GM23338 (cell line): Measurements from ENCODE around the gene FATE1. TPM values are rescaled to one million over a fixed set of nuclear protein-coding genes. Genes with fewer than 3 reads are reported as not detected.

Source experiments
- ATAC-seq: fragments of 200-7000 bp; cut with Tn5 transposase; 3 replicates; pipeline ENCODE4 v1.9.1; 2020
- DNase-seq: peaks from one replicate; pipeline ENCODE4 v3.0.0-alpha.2; 2015; ENCODE audit warnings: low spot score
- H2AFZ ChIP-seq: fragments of 200-600 bp; sonication (generic); 2 replicates; pipeline ENCODE4 v1.8.0; 2016; ENCODE audit warnings: antibody characterized with exemption, mild to moderate bottlenecking, moderate library complexity
- H3F3A ChIP-seq: fragments of 200-600 bp; sonication (generic); replicated peaks from 2 replicates; pipeline ENCODE4 v1.8.0; 2017; ENCODE audit warnings: antibody characterized with exemption, mixed run types, low read depth
- H3K27ac ChIP-seq: fragments of 200-600 bp; sonication (generic); 2 replicates; pipeline ENCODE4 v1.6.1; 2016; ENCODE audit warnings: low read depth
- H3K27me3 ChIP-seq: fragments of 200-600 bp; sonication (generic); 2 replicates; pipeline ENCODE4 v1.8.0; 2016; ENCODE audit warnings: mild to moderate bottlenecking, mixed run types, moderate library complexity; ENCODE audit not compliant: insufficient read depth
- H3K36me3 ChIP-seq: fragments of 200-600 bp; sonication (generic); 2 replicates; pipeline ENCODE4 v1.8.0; 2016; ENCODE audit warnings: mild to moderate bottlenecking; ENCODE audit not compliant: insufficient read depth
- H3K4me1 ChIP-seq: fragments of 200-600 bp; sonication (generic); 2 replicates; pipeline ENCODE4 v1.8.0; 2016; ENCODE audit warnings: mild to moderate bottlenecking, moderate library complexity; ENCODE audit not compliant: insufficient read depth
- H3K4me2 ChIP-seq: fragments of 200-600 bp; sonication (generic); 2 replicates; pipeline ENCODE4 v1.7.1; 2017; ENCODE audit warnings: mixed run types
- H3K4me3 ChIP-seq: fragments of 200-600 bp; sonication (generic); 2 replicates; pipeline ENCODE4 v1.6.1; 2016; ENCODE audit warnings: mixed run types
- H3K79me2 ChIP-seq: fragments of 200-600 bp; sonication (generic); replicated peaks from 2 replicates; pipeline ENCODE4 v1.8.0; 2017; ENCODE audit warnings: mild to moderate bottlenecking; ENCODE audit not compliant: insufficient read depth
- H3K9me2 ChIP-seq: fragments of 200-600 bp; sonication (generic); 2 replicates; pipeline ENCODE4 v1.8.0; 2017; ENCODE audit not compliant: insufficient read depth
- H4K20me1 ChIP-seq: fragments of 200-600 bp; sonication (generic); replicated peaks from 2 replicates; pipeline ENCODE4 v1.8.0; 2017; ENCODE audit warnings: mild to moderate bottlenecking; ENCODE audit not compliant: insufficient read depth
- H3K27ac Mint-ChIP-seq: 2 replicates; pipeline ENCODE4 v1.8.0; 2020; ENCODE audit warnings: inconsistent platforms, mild to moderate bottlenecking, moderate library complexity, mixed read lengths
- H3K27me3 Mint-ChIP-seq: 3 replicates; pipeline ENCODE4 v1.8.0; 2022; ENCODE audit warnings: low read depth, mild to moderate bottlenecking, moderate library complexity, mixed read lengths, inconsistent platforms; ENCODE audit not compliant: insufficient read depth, poor library complexity
- H3K36me3 Mint-ChIP-seq: 3 replicates; pipeline ENCODE4 v1.8.0; 2021; ENCODE audit warnings: low read depth, mild to moderate bottlenecking, inconsistent platforms, moderate library complexity, mixed read lengths
- H3K4me1 Mint-ChIP-seq: 3 replicates; pipeline ENCODE4 v1.8.0; 2020; ENCODE audit warnings: mild to moderate bottlenecking, inconsistent platforms, mixed read lengths
- H3K4me3 Mint-ChIP-seq: 3 replicates; pipeline ENCODE4 v1.8.0; 2021; ENCODE audit warnings: moderate library complexity, mild to moderate bottlenecking, inconsistent platforms, mixed read lengths
- H3K9me3 Mint-ChIP-seq: 3 replicates; pipeline ENCODE4 v1.8.0; 2020; ENCODE audit warnings: moderate library complexity, mild to moderate bottlenecking, inconsistent platforms, mixed read lengths
- ZNF331 ChIP-seq: fragments of 250-450 bp; sonication (Bioruptor Pico); IDR thresholded peaks from 2 replicates; pipeline ENCODE4 v1.5.0; 2020; ENCODE audit warnings: low read depth, mild to moderate bottlenecking, moderate library complexity
- polyA plus RNA-seq: library from polyadenylated mRNA; unstranded; fragments of >200 nt; fragmentation: Nextera tagmentation; extraction: Ambion mirVana; gene quantifications from 2 replicates; pipeline ENCODE4 v1.2.1, GENCODE V29; 2016
- total RNA-seq: library from RNA; depleted of rRNA; stranded (reverse); fragments of >200 nt; shearing (Covaris generic); gene quantifications from 2 replicates; pipeline ENCODE4 v1.2.3, GENCODE V29; 2014
- TF ChIP-seq, protein P1 (sequence below): IDR thresholded peaks from one replicate; pipeline ENCODE4 v1.6.1; 2018; ENCODE audit warnings: antibody characterized with exemption; ENCODE audit not compliant: unreplicated experiment
- TF ChIP-seq, protein P2 (sequence below): fragments of 250-450 bp; sonication (Bioruptor Pico); IDR thresholded peaks from 2 replicates; pipeline ENCODE4 v1.5.0; 2020; ENCODE audit warnings: mild to moderate bottlenecking, moderate library complexity

The FATE1 gene
- total and polyA plus RNA-seq, 2 experiments from 2014 or later: 0.31 TPM; not detected in 1

- Histone ChIP-seq H3K4me3 (no peak overlapping the region), H3F3A (no peaks in the 10 kb centered on the region), H4K20me1 (no peaks in the 10 kb centered on the region), H3K27ac (no peak overlapping the region), H3K36me3 (no peaks in the 10 kb centered on the region), H3K4me2 (no peak overlapping the region), H3K4me1 (peaks cover 5% of the 10 kb centered on the region; the same call in 1 of the 2 replicates), H3K79me2 (no peaks in the 10 kb centered on the region), H2AFZ (no peak overlapping the region), H3K9me2 (no peaks in the 10 kb centered on the region), H3K27me3 (no peaks in the 10 kb centered on the region)
- H3K36me3 Mint-ChIP-seq: no peaks in the 10 kb centered on the region
- DNase-seq: no peak
- H3K4me1 Mint-ChIP-seq: peaks cover 9% of the 10 kb centered on the region; the same call in 2 of the 3 replicates
- no peak overlapping the region for H3K4me3 Mint-ChIP-seq
- no peaks in the 10 kb centered on the region for H3K9me3 Mint-ChIP-seq
- peaks cover 7% of the 10 kb centered on the region for H3K27me3 Mint-ChIP-seq
- H3K27ac Mint-ChIP-seq: no peak overlapping the region
- TF ChIP-seq, protein P1, sequence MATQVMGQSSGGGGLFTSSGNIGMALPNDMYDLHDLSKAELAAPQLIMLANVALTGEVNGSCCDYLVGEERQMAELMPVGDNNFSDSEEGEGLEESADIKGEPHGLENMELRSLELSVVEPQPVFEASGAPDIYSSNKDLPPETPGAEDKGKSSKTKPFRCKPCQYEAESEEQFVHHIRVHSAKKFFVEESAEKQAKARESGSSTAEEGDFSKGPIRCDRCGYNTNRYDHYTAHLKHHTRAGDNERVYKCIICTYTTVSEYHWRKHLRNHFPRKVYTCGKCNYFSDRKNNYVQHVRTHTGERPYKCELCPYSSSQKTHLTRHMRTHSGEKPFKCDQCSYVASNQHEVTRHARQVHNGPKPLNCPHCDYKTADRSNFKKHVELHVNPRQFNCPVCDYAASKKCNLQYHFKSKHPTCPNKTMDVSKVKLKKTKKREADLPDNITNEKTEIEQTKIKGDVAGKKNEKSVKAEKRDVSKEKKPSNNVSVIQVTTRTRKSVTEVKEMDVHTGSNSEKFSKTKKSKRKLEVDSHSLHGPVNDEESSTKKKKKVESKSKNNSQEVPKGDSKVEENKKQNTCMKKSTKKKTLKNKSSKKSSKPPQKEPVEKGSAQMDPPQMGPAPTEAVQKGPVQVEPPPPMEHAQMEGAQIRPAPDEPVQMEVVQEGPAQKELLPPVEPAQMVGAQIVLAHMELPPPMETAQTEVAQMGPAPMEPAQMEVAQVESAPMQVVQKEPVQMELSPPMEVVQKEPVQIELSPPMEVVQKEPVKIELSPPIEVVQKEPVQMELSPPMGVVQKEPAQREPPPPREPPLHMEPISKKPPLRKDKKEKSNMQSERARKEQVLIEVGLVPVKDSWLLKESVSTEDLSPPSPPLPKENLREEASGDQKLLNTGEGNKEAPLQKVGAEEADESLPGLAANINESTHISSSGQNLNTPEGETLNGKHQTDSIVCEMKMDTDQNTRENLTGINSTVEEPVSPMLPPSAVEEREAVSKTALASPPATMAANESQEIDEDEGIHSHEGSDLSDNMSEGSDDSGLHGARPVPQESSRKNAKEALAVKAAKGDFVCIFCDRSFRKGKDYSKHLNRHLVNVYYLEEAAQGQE: no peak
- TF ChIP-seq, protein P2, sequence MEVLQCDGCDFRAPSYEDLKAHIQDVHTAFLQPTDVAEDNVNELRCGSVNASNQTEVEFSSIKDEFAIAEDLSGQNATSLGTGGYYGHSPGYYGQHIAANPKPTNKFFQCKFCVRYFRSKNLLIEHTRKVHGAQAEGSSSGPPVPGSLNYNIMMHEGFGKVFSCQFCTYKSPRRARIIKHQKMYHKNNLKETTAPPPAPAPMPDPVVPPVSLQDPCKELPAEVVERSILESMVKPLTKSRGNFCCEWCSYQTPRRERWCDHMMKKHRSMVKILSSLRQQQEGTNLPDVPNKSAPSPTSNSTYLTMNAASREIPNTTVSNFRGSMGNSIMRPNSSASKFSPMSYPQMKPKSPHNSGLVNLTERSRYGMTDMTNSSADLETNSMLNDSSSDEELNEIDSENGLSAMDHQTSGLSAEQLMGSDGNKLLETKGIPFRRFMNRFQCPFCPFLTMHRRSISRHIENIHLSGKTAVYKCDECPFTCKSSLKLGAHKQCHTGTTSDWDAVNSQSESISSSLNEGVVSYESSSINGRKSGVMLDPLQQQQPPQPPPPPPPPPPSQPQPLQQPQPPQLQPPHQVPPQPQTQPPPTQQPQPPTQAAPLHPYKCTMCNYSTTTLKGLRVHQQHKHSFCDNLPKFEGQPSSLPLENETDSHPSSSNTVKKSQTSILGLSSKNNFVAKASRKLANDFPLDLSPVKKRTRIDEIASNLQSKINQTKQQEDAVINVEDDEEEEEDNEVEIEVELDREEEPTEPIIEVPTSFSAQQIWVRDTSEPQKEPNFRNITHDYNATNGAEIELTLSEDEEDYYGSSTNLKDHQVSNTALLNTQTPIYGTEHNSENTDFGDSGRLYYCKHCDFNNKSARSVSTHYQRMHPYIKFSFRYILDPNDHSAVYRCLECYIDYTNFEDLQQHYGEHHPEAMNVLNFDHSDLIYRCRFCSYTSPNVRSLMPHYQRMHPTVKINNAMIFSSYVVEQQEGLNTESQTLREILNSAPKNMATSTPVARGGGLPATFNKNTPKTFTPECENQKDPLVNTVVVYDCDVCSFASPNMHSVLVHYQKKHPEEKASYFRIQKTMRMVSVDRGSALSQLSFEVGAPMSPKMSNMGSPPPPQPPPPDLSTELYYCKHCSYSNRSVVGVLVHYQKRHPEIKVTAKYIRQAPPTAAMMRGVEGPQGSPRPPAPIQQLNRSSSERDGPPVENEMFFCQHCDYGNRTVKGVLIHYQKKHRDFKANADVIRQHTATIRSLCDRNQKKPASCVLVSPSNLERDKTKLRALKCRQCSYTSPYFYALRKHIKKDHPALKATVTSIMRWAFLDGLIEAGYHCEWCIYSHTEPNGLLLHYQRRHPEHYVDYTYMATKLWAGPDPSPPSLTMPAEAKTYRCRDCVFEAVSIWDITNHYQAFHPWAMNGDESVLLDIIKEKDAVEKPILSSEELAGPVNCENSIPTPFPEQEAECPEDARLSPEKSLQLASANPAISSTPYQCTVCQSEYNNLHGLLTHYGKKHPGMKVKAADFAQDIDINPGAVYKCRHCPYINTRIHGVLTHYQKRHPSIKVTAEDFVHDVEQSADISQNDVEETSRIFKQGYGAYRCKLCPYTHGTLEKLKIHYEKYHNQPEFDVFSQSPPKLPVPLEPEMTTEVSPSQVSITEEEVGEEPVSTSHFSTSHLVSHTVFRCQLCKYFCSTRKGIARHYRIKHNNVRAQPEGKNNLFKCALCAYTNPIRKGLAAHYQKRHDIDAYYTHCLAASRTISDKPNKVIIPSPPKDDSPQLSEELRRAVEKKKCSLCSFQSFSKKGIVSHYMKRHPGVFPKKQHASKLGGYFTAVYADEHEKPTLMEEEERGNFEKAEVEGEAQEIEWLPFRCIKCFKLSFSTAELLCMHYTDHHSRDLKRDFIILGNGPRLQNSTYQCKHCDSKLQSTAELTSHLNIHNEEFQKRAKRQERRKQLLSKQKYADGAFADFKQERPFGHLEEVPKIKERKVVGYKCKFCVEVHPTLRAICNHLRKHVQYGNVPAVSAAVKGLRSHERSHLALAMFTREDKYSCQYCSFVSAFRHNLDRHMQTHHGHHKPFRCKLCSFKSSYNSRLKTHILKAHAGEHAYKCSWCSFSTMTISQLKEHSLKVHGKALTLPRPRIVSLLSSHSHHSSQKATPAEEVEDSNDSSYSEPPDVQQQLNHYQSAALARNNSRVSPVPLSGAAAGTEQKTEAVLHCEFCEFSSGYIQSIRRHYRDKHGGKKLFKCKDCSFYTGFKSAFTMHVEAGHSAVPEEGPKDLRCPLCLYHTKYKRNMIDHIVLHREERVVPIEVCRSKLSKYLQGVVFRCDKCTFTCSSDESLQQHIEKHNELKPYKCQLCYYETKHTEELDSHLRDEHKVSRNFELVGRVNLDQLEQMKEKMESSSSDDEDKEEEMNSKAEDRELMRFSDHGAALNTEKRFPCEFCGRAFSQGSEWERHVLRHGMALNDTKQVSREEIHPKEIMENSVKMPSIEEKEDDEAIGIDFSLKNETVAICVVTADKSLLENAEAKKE (CRISPR knock-in tag): no peak
- TF ChIP-seq ZNF331 (CRISPR knock-in tag): no peak
- no peak for ATAC-seq
These were observed 16.1 kb upstream of the FATE1 start for GRCh38 chrX:151699746-151700145.
